Endothelial cell of umbilical vein (primary cell): ENCODE measurements around the gene YTHDC2. TPM values are rescaled to one million over a fixed set of nuclear protein-coding genes. Genes with fewer than 3 reads are reported as not detected.

Experiments
- BruUV-seq: library from RNA; stranded (reverse); fragments of 400-500 nt; replicated peaks from 2 replicates; lab custom pipeline; 2021; lab: Mats Ljungman, UMichigan
- CTCF ChIA-PET: fragments of 300-600, 350-600 bp; sonication (Branson Sonifier 250); formaldehyde crosslinking; loops from one replicate; lab custom pipeline; 2021; ENCODE audit warnings: antibody characterized with exemption, inconsistent platforms; lab: Charles Lee
- POLR2A ChIA-PET: fragments of 300-600, 350-600 bp; sonication (Branson Sonifier 250); formaldehyde crosslinking; loops from one replicate; lab custom pipeline; 2021; ENCODE audit warnings: antibody characterized with exemption, inconsistent platforms; lab: Charles Lee
- DNase-seq: peaks from one replicate; pipeline ENCODE4 v3.0.0-alpha.2; 2011; ENCODE audit warnings: low read depth, low spot score
- FAIRE-seq: peaks from 2 replicates; lab custom pipeline; 2011; peaks lifted over from hg19 to GRCh38; lab: Jason Lieb, UNC
- H2AFZ ChIP-seq: 2 replicates; pipeline ENCODE4 v1.6.0; 2012; ENCODE audit warnings: low read depth, low read length, control low read depth, inconsistent platforms
- H3K27ac ChIP-seq: 2 replicates; pipeline ENCODE4 v1.5.1; 2011; ENCODE audit warnings: low read depth, mild to moderate bottlenecking, control low read depth, low read length, moderate library complexity; ENCODE audit not compliant: insufficient read depth
- H3K27me3 ChIP-seq, 2 experiments: 2 replicates each; pipeline versions ENCODE4 v1.6.0 to v1.6.1; 2011; ENCODE audit warnings: low read length in 2 of 2, mixed read lengths in 1 of 2; ENCODE audit not compliant: control insufficient read depth in 2 of 2, insufficient read depth in 2 of 2
- H3K36me3 ChIP-seq, 2 experiments: 2 replicates in 1 of 2; 3 replicates in 1 of 2; pipeline ENCODE4 v1.5.1; 2011; ENCODE audit warnings: low read length in 2 of 2, mild to moderate bottlenecking in 1 of 2, moderate library complexity in 1 of 2; ENCODE audit not compliant: control insufficient read depth in 2 of 2, insufficient read depth in 2 of 2; ENCODE audit errors: extremely low read depth in 1 of 2
- H3K4me1 ChIP-seq: 3 replicates; pipeline ENCODE4 v1.5.1; 2011; ENCODE audit warnings: mild to moderate bottlenecking, low read length; ENCODE audit not compliant: control insufficient read depth, insufficient read depth; ENCODE audit errors: extremely low read depth
- H3K4me2 ChIP-seq: 2 replicates; pipeline ENCODE4 v1.6.1; 2011; ENCODE audit warnings: low read length, control low read depth, mixed read lengths; ENCODE audit not compliant: insufficient read depth
- H3K4me3 ChIP-seq, 3 experiments: fragments of 200-600 bp in 1 of 3; sonication (generic), shearing (Covaris generic) in 1 of 3; replicated peaks in 1 of 3; 2 replicates each; pipeline ENCODE4 v1.5.1; 2011 to 2016; ENCODE audit warnings: control low read depth in 3 of 3, low read length in 3 of 3, mild to moderate bottlenecking in 2 of 3, inconsistent platforms in 1 of 3, low read depth in 1 of 3, moderate library complexity in 1 of 3; ENCODE audit not compliant: insufficient read depth in 1 of 3
- H3K79me2 ChIP-seq: 2 replicates; pipeline ENCODE4 v1.6.0; 2012; ENCODE audit warnings: low read length, inconsistent platforms; ENCODE audit not compliant: control insufficient read depth, insufficient read depth
- H3K9ac ChIP-seq: replicated peaks from 2 replicates; pipeline ENCODE3; 2011; ENCODE audit warnings: low read length, control low read depth; ENCODE audit not compliant: insufficient read depth; ENCODE audit errors: extremely low read depth
- H3K9me1 ChIP-seq: replicated peaks from 3 replicates; pipeline ENCODE4 v1.6.0; 2011; ENCODE audit warnings: mild to moderate bottlenecking, low read length; ENCODE audit not compliant: control insufficient read depth, insufficient read depth; ENCODE audit errors: extremely low read depth
- H3K9me3 ChIP-seq: replicated peaks from 2 replicates; pipeline ENCODE4 v1.5.1; 2012; ENCODE audit warnings: low read length, inconsistent platforms; ENCODE audit not compliant: control insufficient read depth, insufficient read depth
- H4K20me1 ChIP-seq: replicated peaks from 2 replicates; pipeline ENCODE3; 2011; ENCODE audit warnings: mild to moderate bottlenecking, low read length; ENCODE audit not compliant: control insufficient read depth, insufficient read depth; ENCODE audit errors: extremely low read depth
- CTCF ChIP-seq, 2 donors: IDR thresholded peaks; 1 replicate in 1 of 2; 2 replicates in 1 of 2; pipeline ENCODE4 v1.5.1; 2011; ENCODE audit warnings: low read length in 2 of 2, mild to moderate bottlenecking in 2 of 2, moderate library complexity in 2 of 2, control low read depth in 1 of 2, inconsistent platforms in 1 of 2, low read depth in 1 of 2; ENCODE audit not compliant: insufficient read depth in 1 of 2; ENCODE audit errors: extremely low read depth in 1 of 2
- EZH2 ChIP-seq: IDR thresholded peaks from 2 replicates; pipeline ENCODE4 v1.6.1; 2012; ENCODE audit warnings: borderline replicate concordance, low read depth, mild to moderate bottlenecking, moderate library complexity, low read length, inconsistent platforms; ENCODE audit not compliant: severe bottlenecking
- FOS ChIP-seq: IDR thresholded peaks from 2 replicates; pipeline ENCODE4 v1.6.1; 2011; ENCODE audit warnings: mild to moderate bottlenecking, low read length, moderate library complexity, borderline replicate concordance; ENCODE audit not compliant: insufficient read depth
- GATA2 ChIP-seq: IDR thresholded peaks from 2 replicates; pipeline ENCODE4 v1.7.0; 2011; ENCODE audit warnings: low read depth, mild to moderate bottlenecking, moderate library complexity, mixed read lengths, low read length; ENCODE audit not compliant: insufficient read length, insufficient read depth
- JUN ChIP-seq: IDR thresholded peaks from 2 replicates; pipeline ENCODE4 v1.6.1; 2011; ENCODE audit warnings: borderline replicate concordance, low read depth; ENCODE audit not compliant: insufficient read length, insufficient read depth
- MYC ChIP-seq: IDR thresholded peaks from one replicate; pipeline ENCODE4 v1.6.1; 2011; ENCODE audit warnings: mild to moderate bottlenecking, low read depth, low read length
- POLR2A ChIP-seq: IDR thresholded peaks from 2 replicates; pipeline ENCODE4 v1.6.1; 2012; ENCODE audit warnings: low read depth, mild to moderate bottlenecking, control low read depth, low read length
- POLR2AphosphoS5 ChIP-seq: IDR thresholded peaks from 2 replicates; pipeline ENCODE4 v1.6.1; 2012; ENCODE audit warnings: low read depth, mild to moderate bottlenecking, control low read depth, low read length, moderate library complexity; ENCODE audit not compliant: insufficient read depth
- dilution Hi-C: fragments of 300-500 bp; cut with MboI; formaldehyde crosslinking; loops from one replicate; pipeline ENCODE4 v1.15.0; 2019; ENCODE audit warnings: low sequenced_read_pairs; ENCODE audit not compliant: extremely low pct_ligation_motif_present
- intact Hi-C: fragments of 100-400 bp; cut with micrococcal nuclease; formaldehyde crosslinking; loops from one replicate; pipeline ENCODE4 v1.10.0; 2022
- polyA plus RNA-seq, 4 experiments: library from polyadenylated mRNA; depleted of rRNA in 3 of 4; stranded (reverse) in 3 of 4; unstranded in 1 of 4; fragments of >200 nt; gene quantifications; 2 replicates each; pipeline versions ENCODE4 v1.2.1 to v1.2.3, GENCODE V29; 2011 to 2012; ENCODE audit warnings: missing spikeins in 1 of 4
- total RNA-seq: library from RNA; stranded (reverse); gene quantifications from 2 replicates; pipeline ENCODE4 v1.2.3, GENCODE V29; 2021
- TF ChIP-seq, protein P1 (sequence below): IDR thresholded peaks from 2 replicates; pipeline ENCODE4 v1.6.1; 2011; ENCODE audit not compliant: insufficient read depth, insufficient read length

Gene YTHDC2
- total and polyA plus RNA-seq, 2 donors (not counting 3 experiments of a cell fraction or from before 2014, with no cell fraction given), result 7.6 to 40.7 TPM

- Histone ChIP-seq H3K4me2 (no peak overlapping the region), H3K79me2 (no peaks in the 10 kb centered on the region), H3K27me3 (peaks cover 18 to 25% of the 10 kb centered on the region in 2 experiments), H3K27ac (no peak overlapping the region), H3K4me3 (no peak overlapping the region), H3K4me1 (no peaks in the 10 kb centered on the region), H3K9ac (no peak overlapping the region), H3K36me3 (no peaks in the 10 kb centered on the region), H4K20me1 (no peaks in the 10 kb centered on the region), H2AFZ (no peak overlapping the region), H3K9me1 (no peaks in the 10 kb centered on the region), H3K9me3 (no peaks in the 10 kb centered on the region)
- POLR2A ChIA-PET, result no interaction called here
- DNase-seq (no peak), FAIRE-seq (no peak)
- BruUV-seq, result no TSS peak
- dilution Hi-C loops, result no loop called here
- TF ChIP-seq POLR2A (no peak), GATA2 (no peak), CTCF (IDR thresholded peaks at IDR 0.05; ENCODE audit: extremely low read depth in 1 of 2, insufficient read depth in 1 of 2, low read depth in 1 of 2, low read length in 2 of 2) (no peak), POLR2AphosphoS5 (no peak), JUN (no peak), MYC (no peak), EZH2 (no peak), FOS (no peak)
- TF ChIP-seq, protein P1, sequence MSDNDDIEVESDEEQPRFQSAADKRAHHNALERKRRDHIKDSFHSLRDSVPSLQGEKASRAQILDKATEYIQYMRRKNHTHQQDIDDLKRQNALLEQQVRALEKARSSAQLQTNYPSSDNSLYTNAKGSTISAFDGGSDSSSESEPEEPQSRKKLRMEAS, result no peak
- CTCF ChIA-PET, result interaction anchor here (2.9 kb wide), 1 partner anchor 171 kb away, joined by 11 read pairs; no protein-coding TSS in a partner anchor
- intact Hi-C loops, result no loop called here
Observed at GRCh38 chr5:113507601-113508000, 5.9 kb upstream of the YTHDC2 start.
